ENCODE data around the gene TSFM. TPM values are rescaled to one million over a fixed set of nuclear protein-coding genes. Genes with fewer than 3 reads are reported as not detected.

TSFM gene
- total RNA-seq, 1 experiment from 2014 or later: 40.3 TPM

DNA sequence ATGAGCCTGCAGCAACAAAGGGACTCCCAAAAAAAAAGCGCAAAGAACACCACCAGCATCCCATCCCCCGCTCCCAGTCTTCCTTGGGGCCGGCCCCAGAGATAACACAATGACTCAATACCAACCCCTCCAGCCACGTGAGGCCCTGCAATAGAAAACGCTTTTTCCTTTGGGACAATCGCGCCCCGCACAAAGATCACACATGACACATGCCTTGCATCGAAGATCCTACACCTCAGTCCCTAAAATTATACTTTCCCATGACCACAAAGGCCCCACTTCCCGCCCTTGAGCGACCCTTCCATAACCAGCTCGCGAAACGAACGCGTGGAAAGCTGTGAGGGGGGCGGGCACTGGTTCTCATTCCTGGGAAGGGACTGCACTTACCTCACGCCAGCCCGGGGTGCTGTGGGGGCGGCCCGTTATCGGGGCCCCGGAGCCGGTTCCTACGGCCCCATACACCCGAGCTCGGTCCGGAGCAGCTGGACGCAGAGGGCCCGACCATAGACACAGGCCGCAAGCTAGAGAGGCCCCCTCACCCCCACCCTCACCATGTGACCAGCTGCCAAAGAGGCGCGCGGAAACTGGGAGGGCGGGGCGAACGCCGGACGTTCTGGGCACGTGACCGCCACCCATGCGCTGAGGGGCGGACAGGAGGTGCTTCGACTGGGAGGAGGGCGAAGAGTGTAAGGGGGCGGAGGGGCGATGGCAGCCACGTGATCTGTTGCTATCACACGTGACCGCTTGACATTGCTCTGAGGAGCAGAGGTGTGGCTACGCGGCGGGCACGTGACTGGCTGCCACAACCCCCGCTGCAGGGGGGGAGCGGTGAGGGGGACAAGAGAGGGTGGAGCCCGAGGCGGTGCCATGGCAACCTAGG lies 30.6 kb upstream of the TSFM start, which contains the start of gene CDK4:
Gene CDK4, minus strand, starts transcription at position 523 of the 880 bp plus-strand sequence. CDS start 593 bp downstream, outside the sequence.
- intact Hi-C loops (cut with micrococcal nuclease; ENCODE audit: unreplicated experiment) (no loop called here), in situ Hi-C loops (cut with HindIII; ENCODE audit: low pct_unique_long_range_greater_than_20kb, low sequenced_read_pairs) (no loop called here)
- ChIA-PET CTCF (no interaction called here), POLR2A (interaction anchor here (0.5 kb wide), 1 partner anchor 1923 kb away, joined by 12 read pairs; no protein-coding TSS in a partner anchor)
- ATAC-seq: peak; percentile 87
- Histone ChIP-seq H3K27me3 (ENCODE audit: control insufficient read depth, insufficient read depth, low read length) (peaks cover 9% of the 10 kb centered on the region), H3K27ac (ENCODE audit: low read length) (peak within 1 kb of the TSS; percentile 98), H3K36me3 (ENCODE audit: control insufficient read depth, insufficient read depth, low read length) (peaks cover 18% of the 10 kb centered on the region), H3K9me3 (ENCODE audit: control insufficient read depth, insufficient read depth, low read depth, low read length) (no peaks in the 10 kb centered on the region), H3K4me1 (ENCODE audit: control insufficient read depth, insufficient read depth, low read length) (peaks cover 14% of the 10 kb centered on the region), H3K4me3 (ENCODE audit: low read depth in 2 of 2, low read length in 2 of 2) (peak within 1 kb of the TSS; percentile 85 to 98)
- TF ChIP-seq, protein P1, sequence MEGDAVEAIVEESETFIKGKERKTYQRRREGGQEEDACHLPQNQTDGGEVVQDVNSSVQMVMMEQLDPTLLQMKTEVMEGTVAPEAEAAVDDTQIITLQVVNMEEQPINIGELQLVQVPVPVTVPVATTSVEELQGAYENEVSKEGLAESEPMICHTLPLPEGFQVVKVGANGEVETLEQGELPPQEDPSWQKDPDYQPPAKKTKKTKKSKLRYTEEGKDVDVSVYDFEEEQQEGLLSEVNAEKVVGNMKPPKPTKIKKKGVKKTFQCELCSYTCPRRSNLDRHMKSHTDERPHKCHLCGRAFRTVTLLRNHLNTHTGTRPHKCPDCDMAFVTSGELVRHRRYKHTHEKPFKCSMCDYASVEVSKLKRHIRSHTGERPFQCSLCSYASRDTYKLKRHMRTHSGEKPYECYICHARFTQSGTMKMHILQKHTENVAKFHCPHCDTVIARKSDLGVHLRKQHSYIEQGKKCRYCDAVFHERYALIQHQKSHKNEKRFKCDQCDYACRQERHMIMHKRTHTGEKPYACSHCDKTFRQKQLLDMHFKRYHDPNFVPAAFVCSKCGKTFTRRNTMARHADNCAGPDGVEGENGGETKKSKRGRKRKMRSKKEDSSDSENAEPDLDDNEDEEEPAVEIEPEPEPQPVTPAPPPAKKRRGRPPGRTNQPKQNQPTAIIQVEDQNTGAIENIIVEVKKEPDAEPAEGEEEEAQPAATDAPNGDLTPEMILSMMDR (IDR thresholded peaks at IDR 0.05): no peak
- no peak for TF ChIP-seq TCF7L2 (IDR thresholded peaks at IDR 0.05; ENCODE audit: low read depth, low read length)
- TF ChIP-seq POLR2AphosphoS5 (IDR thresholded peaks at IDR 0.05; ENCODE audit: low read depth, low read length): peak; percentile 85
- peak; percentile 83; the same call in 1 of the 2 replicates for TF ChIP-seq SIN3A (IDR thresholded peaks at IDR 0.05; ENCODE audit: borderline replicate concordance, insufficient read depth, low read depth, low read length)
- TF ChIP-seq, protein P2, sequence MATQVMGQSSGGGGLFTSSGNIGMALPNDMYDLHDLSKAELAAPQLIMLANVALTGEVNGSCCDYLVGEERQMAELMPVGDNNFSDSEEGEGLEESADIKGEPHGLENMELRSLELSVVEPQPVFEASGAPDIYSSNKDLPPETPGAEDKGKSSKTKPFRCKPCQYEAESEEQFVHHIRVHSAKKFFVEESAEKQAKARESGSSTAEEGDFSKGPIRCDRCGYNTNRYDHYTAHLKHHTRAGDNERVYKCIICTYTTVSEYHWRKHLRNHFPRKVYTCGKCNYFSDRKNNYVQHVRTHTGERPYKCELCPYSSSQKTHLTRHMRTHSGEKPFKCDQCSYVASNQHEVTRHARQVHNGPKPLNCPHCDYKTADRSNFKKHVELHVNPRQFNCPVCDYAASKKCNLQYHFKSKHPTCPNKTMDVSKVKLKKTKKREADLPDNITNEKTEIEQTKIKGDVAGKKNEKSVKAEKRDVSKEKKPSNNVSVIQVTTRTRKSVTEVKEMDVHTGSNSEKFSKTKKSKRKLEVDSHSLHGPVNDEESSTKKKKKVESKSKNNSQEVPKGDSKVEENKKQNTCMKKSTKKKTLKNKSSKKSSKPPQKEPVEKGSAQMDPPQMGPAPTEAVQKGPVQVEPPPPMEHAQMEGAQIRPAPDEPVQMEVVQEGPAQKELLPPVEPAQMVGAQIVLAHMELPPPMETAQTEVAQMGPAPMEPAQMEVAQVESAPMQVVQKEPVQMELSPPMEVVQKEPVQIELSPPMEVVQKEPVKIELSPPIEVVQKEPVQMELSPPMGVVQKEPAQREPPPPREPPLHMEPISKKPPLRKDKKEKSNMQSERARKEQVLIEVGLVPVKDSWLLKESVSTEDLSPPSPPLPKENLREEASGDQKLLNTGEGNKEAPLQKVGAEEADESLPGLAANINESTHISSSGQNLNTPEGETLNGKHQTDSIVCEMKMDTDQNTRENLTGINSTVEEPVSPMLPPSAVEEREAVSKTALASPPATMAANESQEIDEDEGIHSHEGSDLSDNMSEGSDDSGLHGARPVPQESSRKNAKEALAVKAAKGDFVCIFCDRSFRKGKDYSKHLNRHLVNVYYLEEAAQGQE (IDR thresholded peaks at IDR 0.05; ENCODE audit: insufficient read depth in 1 of 2, low read depth in 2 of 2, low read length in 1 of 2): 0 out of 4 replicates have a peak, but pooled peaks of 1 of the 2 experiments have one; percentile 23
- DNase-seq (ENCODE audit: low read depth, low spot score): peak; percentile 97
- BruUV-seq (replicated peaks): TSS peak; percentile 94

DNA sequence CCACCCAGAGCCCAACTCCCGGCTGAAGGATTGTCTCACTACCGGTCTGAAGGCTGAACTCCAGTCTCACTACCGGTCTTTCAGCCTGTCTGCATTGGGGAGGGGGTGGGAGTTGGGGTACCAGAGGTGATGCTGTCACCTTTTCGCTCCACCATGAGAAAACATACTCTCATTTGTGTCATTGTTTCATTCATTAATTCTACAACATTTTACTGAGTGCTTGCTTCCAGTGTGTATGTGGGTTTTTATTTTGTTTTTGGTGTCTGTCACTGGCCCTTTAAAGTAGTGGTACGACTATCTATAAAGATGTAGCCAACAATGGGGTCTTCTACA lies 30.0 kb upstream of the TSFM start:
- H3K27ac ChIP-seq (ENCODE audit: low read length): peak overlapping the region; percentile 74
- peaks cover 18% of the 10 kb centered on the region for H3K36me3 ChIP-seq (ENCODE audit: control insufficient read depth, insufficient read depth, low read length)
- DNase-seq (ENCODE audit: low read depth, low spot score) (no peak), ATAC-seq (no peak)
- TF ChIP-seq, protein P2 (IDR thresholded peaks at IDR 0.05; ENCODE audit: insufficient read depth in 1 of 2, low read depth in 2 of 2, low read length in 1 of 2): no peak
- TF ChIP-seq POLR2AphosphoS5 (IDR thresholded peaks at IDR 0.05; ENCODE audit: low read depth, low read length): no peak
- TF ChIP-seq SIN3A (IDR thresholded peaks at IDR 0.05; ENCODE audit: borderline replicate concordance, insufficient read depth, low read depth, low read length): no peak
- no peak for TF ChIP-seq TCF7L2 (IDR thresholded peaks at IDR 0.05; ENCODE audit: low read depth, low read length)
- H3K4me1 ChIP-seq (ENCODE audit: control insufficient read depth, insufficient read depth, low read length): peaks cover 14% of the 10 kb centered on the region
- H3K27me3 ChIP-seq (ENCODE audit: control insufficient read depth, insufficient read depth, low read length): peaks cover 9% of the 10 kb centered on the region
- H3K9me3 ChIP-seq (ENCODE audit: control insufficient read depth, insufficient read depth, low read depth, low read length): no peaks in the 10 kb centered on the region
- intact Hi-C loops (cut with micrococcal nuclease; ENCODE audit: unreplicated experiment) (no loop called here), in situ Hi-C loops (cut with HindIII; ENCODE audit: low pct_unique_long_range_greater_than_20kb, low sequenced_read_pairs) (no loop called here)
- ChIA-PET POLR2A (interaction anchor here (0.5 kb wide), 1 partner anchor 1924 kb away, joined by 12 read pairs; no protein-coding TSS in a partner anchor), CTCF (no interaction called here)
- peak overlapping the region; percentile 85 to 98 for H3K4me3 ChIP-seq (ENCODE audit: low read depth in 2 of 2, low read length in 2 of 2)
- no TSS peak for BruUV-seq (replicated peaks)

Data from Panc1 (cell line).